Activated CD8-positive, alpha-beta memory T cell treated with anti-CD3 and anti-CD28 coated beads for 24 hours (primary cell): ENCODE results near the gene CXXC1.
A peak's percentile ranks its signal among the peaks of the same experiment; 100 is the strongest.
"Not testable (repeated sequence)": the region's sequence is repeated elsewhere in the genome, so short reads cannot be mapped to it uniquely, and the experiment has no call there.

Experiments
- DNase-seq: peaks from one replicate; pipeline ENCODE4 v3.0.0-alpha.2; 2020

The CXXC1 gene

DNA sequence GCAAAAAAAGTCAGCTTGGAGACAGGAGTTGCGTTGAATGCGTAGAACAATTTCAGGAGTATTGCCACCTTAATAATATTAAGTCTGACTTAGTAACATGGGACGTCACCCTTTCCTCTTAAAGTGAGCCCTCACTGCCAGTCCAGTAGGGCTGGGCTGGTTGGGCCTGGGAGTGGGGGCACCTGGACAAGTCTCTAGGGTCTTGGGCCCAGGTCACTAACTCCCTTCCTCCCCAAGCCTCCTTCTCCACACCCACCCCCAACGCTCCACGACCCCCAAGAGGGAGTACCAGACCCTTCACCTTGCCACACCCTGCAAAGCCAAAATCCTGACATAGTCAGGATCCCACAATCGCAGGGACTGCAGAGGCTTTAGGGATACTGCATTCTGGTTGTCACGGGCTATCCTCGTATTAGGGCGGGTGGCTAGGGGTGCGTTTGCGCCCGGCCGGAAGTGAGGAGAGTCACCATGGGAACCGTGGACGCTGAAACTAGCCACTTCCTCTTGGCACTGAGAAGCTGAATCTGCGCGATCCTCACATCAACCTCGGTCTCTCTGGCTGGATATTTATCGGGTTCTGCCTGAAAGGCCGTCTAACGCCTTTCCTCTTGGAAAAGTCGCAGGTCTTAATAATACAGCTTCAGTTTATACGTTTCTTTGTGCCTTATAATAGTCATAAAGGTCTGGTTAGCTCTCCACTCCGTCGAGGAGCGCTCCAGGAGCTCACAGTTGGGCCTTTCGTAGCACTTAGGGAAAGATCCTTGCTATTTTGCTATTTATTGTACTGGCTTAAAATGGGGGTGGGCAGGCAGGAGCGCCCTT, 10.3 kb upstream of the CXXC1 start:
- DNase-seq, result peak; percentile 84

DNA sequence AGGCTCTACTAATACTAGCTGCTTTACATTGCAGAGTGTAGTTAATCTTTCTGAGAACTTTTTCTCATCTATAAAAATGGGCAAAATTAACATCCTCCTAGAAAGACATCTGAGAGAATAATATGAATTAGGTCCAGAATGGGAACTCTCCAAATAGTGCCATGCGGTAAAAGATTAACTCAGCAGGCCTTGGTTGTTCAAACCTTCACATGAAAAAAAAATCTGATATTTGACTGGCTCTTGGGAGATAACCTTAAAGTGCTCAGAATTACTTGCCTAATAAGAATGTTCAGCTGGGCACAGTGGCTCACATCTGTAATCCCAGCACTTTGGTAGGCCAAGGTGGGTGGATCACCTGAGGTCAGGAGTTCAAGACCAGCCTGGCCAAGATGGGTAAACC, 5.5 kb upstream of the CXXC1 start:
- no peak for DNase-seq

DNA sequence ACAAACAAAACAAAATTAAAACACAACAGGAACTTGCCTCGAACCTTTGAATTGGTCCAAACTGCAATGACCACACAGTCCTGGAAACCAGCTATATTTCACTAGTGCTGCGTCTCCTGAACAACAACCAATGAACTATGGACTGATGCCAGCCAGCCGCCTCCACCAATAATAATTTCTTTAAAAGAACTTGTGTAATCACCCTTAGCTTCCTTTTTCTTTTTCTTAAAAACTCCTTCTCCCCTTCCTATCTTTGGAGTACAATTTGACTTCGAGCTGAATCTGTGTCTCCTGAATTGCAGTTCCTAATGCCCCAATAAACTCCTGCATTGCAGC, 1.6 kb upstream of the CXXC1 start:
- no peak for DNase-seq

DNA sequence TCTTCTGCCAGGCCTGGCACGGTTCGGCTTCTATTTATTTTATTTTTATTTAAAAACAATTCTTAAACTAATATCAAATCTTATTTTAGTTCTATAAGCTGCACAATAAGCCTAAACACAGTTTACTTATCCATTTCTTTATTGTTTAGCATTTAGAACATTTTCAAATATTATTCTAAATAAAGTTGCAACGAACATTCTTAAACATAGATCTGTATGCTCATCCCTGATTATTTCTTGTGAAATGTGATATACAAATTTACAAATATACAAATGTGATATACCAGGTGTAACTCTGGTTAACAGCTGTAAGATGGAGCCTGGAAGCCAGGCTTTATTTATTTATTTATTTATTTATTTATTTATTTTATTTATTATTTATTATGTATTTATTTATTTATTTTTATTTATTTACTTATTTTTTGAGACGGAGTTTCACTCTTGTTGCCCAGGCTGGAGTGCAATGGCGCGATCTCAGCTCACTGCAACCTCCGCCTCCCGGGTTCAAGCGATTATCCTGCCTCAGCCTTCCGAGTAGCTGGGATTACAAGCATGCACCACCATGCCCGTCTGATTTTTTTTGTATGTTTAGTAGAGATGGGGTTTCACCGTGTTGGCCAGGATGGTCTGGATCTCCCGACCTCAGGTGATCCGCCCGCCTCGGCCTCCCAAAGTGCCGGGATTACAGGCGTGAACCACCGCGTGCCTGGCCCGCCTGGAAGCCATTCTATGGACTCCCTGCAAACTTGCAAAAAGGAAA, 1.0 kb upstream of the CXXC1 start:
- DNase-seq, result not testable (repeated sequence)

DNA sequence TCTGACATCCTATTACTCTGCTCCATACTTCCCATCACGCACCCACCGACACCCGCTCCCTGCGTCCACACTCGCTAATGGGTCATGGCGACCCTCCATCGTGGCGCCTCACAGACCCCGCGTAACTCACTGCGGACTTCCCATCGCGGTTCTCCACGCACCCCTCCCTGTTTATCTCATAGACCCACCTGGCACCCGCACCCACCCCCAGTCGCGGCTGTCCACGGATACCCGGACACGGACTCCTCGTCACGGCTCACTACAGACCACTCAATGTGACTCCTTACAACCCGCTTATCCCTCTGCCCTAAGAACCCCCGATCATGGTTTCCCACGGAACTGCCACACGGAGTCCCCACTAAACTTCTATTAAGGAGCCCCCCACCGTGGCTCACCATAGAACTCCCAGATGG, 458 bp downstream of the CXXC1 start:
- no peak for DNase-seq

DNA sequence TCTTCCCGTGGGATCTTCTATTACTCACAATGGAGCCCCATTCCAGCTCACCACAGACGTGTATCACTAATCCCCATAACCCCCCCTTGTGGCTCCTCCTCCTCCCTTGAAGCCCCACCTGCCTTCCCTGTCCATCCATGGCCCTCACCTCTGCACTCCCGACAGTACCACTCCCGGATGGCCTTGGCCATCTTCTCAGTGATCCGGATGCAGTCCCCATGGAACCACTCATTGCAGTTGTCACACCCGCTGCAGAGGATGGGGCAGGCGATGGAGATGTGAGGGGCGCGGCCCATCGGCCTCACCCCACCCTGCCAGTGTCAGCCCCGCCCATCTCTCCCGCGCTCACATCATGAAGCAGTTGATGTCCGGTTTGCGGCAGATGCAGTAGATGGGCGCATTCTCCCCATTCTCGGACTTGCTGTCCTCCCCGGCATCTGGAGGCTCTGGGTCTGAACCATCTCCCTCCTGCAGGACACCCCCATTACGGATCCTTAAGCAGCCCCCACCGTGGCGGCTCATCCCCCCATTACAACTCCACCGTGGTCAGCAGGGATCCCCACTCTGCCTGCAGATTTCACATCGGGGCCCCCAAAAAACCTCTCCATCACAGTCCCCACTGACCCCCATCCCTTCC, 983 bp downstream of the CXXC1 start:
- peak; percentile 68 for DNase-seq

DNA sequence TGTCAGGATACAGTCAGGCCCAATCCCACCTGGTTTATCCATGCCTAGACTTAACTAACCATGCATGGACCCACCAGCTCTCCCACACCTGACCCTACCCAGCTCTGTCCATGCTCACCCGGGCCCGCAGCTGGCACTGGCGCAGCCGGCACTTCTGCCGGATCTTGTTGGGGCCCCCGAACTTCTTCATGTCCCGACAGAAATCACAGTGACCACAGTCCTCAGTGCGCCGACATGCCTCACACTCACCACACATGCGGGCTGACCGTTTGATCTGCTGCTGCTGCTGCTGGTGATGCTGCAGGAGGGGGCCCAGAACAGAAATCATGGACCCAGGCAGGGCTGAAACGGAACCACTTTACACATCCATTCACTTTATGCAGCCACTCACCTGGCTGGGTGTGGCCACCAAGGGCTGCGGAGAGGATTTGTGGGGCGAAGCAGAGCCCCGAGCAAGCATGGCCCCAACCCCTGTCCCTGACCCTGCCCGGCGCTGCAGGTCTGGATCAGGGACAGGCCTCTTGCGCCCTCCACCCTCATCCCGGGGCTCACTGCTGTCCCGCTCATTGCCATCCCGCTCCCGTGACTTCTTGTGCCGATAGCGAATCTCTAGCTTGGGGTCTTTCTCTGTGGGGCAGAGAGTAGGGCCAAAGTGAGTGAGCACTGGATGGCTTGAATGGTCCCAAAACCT, 1.7 kb downstream of the CXXC1 start:
- no peak for DNase-seq

DNA sequence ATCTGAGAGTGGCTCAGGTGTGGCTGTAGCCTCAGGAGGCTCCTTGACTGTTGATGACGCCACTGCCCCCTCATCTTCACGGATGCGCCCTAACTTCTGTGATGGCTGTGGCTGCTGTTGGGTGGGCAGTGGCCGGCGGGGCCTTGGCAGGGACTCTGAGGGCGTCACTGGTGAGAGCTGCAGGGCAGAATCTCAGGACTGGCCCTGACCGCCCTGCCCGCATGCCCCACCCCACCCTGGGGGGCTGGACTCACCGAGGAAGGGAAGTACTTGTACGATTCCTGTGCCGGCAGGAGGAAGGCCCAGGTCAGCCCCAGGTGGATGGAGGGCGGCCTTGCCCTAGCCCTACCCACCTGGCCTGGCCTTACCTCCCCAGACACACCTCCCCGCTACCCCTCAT, 2.4 kb downstream of the CXXC1 start:
- DNase-seq, result no peak

DNA sequence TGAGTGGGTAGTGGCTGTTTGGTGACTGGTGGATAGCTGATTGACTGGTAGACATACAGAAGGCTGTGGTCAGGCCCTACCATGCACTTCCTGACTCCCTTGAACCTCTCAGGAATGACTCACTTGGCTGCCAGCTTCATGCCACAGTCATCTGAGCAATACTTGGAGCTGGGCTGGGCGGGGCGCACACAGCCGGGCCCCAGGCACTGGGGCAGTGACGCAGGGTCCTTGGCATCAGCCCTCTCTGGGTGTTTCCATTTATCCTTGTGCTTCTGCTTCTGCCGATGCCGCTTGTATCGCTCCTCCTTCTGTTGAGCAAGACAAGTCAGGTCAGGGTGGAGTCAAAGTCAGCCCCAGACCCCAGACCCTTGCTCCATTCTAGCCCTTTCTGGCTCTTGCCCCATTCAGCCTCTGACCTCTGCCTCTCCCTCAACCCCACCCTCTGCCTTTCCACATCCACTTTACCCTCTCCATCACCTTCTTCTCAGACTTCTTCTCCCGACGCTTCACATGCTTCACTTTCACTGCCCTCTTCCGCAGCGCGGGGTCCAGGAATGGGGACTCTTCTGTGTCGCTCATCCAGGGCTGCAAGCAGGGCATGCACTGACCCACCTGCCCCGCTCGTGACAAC, 3.1 kb downstream of the CXXC1 start:
- no peak for DNase-seq

DNA sequence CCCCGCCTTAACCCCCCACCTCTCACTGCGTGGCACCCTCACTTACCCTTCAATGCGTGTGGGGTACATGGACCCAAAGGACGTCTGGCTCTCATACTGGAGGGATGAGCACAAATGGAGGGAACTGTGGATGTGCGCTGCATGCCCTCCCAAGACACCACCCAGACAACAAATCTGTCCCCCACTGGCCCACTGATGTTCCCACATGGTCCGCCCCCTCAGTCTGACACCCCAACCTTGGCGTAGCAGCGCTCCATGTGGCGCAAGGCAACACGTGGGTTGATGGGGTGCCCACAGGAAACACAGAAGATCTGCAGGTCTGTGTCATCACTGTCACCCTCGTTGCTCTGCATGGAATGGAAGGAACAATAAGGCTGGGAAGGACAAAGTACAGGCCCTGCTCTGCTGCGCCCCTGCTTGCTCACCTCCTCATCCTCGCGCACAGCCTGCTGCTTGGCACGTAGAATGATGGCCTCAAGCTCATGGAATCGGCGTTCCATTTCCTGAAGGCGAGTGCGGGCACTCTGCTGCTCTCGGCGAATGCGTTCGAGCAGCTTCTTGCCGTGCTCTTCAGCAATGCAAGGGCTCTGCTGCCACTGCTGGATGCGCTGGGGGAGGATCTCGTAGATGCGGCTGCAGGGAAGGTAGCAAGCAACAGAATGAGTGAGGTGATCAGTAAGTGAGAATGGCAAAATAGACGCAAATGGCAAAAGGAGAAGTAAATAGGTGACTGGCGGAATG, 3.9 kb downstream of the CXXC1 start:
- DNase-seq, result no peak

DNA sequence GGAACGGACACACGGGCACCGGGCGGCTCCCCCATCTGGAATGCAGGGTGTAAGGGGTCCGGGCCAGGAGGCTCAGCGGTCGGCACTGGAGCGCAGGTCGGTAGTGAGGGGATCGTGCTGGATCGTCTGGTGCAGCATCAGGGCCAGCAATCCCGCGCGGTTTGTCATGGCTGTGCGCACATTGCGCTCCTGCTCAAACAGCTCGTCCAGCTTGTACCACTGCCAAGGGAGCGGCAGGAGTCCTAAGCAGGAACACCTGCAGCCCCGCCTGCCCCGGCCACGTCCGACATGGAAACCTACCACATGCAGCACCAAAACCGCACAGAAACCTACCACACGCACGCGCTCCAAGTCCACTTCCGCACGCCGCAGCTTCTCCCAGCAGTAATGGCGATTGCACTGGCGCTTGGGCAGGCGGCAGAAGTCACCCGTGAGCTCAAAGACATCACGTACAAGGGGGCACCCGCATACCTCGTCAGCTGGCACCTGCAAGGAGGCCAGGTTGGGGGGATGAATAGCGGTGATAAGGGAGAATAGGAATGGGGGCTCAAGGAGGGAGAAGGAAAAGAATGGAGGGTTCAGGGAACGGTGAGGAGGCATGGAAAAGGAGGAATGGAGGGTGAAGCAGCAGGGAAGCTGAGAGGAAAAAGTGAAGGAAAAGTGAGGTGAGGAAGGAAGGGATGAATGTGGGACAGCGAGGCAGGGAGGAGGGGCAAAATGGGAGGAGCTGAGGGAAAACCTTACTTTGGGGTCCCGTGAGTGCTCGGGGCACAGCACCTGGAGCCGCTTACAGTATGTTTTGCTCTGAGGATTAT, 4.8 kb downstream of the CXXC1 start:
- no peak for DNase-seq

DNA sequence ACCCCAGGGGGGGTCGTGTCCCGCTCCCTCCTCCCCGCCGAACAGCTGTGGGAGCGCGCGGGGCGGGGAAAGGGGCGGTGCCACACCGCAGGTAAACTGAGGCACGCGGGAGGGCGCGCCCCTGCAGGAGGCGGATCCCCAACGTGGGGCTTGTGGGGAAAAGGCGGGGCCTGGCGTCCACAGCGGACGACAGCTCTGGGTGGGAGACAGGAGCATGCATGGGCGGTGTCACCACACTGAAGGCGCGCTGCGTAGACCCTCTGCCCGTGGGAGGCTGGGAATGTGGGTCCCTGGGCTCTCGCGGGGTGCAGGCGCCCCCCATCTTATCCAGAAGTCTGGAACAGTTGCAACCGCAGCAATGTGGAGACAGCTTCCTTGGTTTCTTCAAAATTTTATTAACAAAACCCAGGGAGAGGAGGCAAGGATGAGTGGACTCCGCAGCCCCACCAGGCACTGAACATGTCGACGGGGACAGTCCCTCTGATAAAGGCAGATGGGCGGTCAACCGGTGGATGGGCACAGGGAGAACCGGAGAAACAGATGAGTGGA, 5.4 kb downstream of the CXXC1 start:
- no peak for DNase-seq

DNA sequence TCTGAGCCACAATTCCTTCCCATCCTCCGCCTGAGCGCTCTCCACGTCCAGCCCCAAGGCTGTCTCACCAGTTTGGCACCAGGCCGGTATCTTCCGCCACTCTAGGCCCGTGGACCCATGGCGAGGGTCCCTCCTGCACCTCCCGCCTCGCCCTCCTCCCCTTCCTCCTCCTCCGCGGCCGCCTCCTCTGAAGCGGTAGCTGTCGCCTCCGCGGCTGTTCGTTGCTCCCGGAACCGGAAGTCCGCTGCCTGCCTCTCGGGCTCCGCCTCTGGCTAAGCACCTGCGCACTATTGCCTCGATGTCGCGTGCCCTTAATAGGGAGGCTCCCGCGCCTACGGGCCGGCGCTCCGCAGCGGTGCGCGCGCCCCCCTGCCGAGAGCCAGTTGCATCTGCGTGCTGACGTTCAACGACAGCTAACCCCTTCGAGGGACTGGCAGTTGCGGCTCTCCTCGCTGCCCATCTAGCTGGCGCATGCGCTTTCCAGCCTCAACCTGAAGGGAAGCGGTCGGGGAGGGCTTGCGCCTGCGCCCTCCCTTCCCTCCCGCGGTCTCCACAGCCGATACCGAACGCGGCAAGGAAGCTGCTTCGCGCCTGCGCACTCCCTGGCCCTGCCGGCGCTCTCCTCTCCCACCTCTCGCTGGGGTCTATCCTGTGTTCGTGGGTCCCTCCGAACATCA, 6.1 kb downstream of the CXXC1 start, which contains the start of gene MBD1:
TSS of gene MBD1 (minus strand) at position 229 of the 677 bp plus-strand sequence. CDS start 1,531 bp downstream, outside the sequence.
- peak; percentile 96 for DNase-seq

DNA sequence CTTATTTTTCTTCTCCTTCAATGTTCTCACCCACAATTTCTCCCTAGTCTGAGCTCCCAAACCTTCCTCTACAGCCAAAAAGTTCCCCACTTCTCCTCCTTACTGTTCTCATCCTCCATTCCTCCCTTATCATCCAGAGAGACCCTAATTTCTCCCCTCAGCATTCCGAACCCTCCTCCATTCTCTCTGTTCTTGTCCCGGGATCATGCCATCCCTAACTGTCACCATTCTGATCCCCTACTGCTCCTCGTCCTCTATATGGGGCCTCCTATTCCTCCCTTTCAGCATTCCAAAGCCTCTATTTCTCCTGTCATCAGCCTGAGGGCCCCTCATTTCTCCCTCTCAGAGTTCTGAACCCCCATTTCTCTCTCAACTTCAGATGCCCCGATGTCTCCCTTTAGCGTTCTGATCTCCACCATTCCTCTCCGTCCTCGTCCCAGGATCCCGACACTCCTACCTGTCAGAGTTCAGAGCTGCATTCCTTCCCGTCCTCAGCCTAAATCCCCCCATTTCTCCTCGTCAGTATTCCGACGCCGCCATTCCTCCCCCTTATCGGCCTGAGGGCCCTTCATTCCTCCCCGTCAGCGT, 6.7 kb downstream of the CXXC1 start:
- no peak for DNase-seq

DNA sequence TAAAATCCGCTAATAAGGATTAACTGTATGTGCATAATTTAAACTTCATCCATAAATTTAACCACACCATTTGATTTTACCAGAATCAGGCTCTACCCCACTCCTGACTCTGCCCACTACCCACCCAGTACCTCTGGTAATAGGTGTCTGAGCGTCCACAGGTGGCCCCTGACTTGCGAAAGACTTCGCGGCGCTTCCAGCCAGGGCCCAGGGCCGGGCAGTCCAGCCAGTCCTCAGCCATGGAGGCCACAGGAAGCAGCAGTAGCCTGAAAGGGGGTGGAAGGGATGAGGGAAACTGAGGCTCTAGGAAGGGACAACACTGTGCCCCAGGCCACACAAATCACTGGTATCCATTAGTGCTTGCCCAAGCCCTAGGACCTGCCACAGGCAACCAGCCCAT, 7.7 kb downstream of the CXXC1 start:
- DNase-seq, result no peak

DNA sequence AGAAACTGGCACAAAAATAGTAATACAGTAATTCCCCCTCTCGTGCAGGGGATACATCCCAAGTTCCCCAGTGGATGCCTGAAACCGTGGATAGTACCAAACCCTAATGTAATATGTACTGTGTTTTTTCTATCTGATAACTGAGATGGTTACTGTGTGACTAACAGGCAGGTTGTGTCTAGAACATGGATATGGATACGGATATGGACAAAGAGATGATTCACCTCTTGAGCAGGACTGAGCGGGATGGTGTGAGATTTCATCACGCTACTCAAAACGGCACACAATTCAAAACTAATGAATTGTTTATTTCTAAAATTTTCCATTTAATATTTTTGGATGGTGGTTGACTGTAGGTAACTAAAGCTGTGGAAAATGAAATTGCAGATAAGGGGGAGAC, 9.6 kb downstream of the CXXC1 start:
- no peak for DNase-seq

DNA sequence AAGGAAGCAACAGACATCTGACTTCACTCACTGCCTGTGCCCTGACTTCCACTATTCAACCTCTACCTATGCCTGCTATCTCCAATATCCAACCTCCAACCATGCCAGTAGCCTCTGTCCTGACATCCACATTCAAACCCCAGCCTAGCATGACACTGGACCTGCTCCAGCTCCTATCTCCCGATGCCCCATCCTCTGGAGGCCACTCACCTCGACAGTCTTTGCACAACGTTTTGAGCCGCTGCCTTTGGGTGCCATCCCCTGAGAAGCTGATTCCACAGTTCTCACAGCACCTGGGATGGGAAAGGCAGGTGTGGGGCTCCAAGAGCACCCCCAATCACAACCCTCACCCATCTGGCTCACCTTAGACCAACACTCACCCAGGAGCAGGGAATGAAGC, 11.0 kb downstream of the CXXC1 start:
- no peak for DNase-seq

DNA sequence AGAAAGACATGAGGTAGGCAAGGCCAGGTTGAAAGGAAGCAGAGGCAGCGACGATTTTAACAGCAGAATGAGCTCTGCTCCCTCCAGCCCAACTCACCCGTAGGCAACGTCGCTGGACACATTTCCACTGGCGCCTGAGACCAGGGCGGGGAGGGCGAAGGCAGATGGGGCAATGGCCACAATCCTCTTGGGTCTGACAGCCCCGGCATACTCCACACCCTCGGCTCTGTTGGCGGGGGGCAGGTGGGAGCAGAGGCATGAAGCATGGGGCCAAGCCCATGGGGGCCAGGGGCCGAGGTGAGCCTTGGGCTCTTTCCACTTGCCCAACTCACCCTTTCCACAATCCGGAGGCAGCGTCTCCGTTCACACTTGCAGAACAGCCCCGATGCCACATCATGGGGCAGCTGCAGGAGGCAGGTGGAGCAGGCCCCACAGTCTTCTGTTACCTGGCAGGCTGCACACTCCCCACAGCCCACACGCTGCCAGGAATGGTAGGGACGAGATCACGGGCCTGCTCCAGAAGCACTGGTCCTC, 11.9 kb downstream of the CXXC1 start:
- no peak for DNase-seq

DNA sequence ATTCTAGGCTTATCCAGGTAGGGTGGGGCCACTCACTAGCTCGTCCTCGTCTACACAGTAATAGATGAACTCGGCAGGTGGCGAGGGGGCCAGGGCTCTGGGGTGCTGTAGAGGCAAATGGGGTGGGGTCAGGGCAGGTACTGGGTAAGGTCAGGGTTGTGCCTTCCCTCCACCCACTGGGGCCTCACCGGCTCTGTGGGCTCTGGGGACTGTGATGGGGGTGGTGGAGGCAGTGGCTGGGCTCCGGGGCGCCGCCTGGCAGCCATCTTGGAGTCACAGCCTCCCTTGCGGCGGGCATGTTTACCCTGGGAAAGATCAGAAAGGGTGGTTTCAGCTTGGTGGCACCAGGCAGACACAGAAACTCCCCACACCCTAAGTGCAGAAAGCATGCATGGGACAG, 12.6 kb downstream of the CXXC1 start:
- DNase-seq, result no peak

DNA sequence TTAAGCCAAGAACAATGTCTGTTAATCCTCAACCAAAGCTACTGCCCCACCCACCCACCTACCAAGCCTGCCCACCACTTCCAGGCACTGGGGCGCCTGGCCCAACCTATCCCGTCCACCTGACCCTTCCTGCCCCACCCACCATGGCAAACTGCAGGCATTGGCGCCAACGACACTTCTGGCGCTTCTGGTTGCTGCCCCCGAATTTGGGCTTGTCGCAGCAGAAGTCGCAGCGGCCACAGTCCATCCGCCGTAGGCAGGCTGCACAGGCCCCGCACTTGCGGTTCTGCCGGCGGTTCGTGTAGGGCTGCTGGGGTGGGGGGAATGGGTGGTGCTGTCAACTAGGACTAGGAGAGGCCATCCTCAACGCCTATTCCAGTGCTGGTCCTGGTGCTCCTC, 13.4 kb downstream of the CXXC1 start:
- DNase-seq, result no peak
